22Rv1 (cell line): ENCODE results near the gene ITPK1.
A peak's percentile ranks its signal among the peaks of the same experiment; 100 is the strongest.

ENCODE experiments used
- H3K27ac ChIP-seq: fragments of 450-650 bp; 2 replicates; pipeline ENCODE4 v1.5.1; 2017
- ZFX ChIP-seq: fragments of 450-650 bp; IDR thresholded peaks from 2 replicates; pipeline ENCODE4 v1.6.1; 2017; ENCODE audit warnings: antibody characterized with exemption, borderline replicate concordance
- TF ChIP-seq, protein P1 (sequence below): fragments of 450-650 bp; IDR thresholded peaks from 2 replicates; pipeline ENCODE4 v1.5.1; 2017; ENCODE audit warnings: mild to moderate bottlenecking

Gene ITPK1

GRCh38 chr14:93036652-93037345, 78.9 kb downstream of the ITPK1 start:
- no peak overlapping the region for H3K27ac ChIP-seq
- TF ChIP-seq ZFX = no peak
- TF ChIP-seq, protein P1, sequence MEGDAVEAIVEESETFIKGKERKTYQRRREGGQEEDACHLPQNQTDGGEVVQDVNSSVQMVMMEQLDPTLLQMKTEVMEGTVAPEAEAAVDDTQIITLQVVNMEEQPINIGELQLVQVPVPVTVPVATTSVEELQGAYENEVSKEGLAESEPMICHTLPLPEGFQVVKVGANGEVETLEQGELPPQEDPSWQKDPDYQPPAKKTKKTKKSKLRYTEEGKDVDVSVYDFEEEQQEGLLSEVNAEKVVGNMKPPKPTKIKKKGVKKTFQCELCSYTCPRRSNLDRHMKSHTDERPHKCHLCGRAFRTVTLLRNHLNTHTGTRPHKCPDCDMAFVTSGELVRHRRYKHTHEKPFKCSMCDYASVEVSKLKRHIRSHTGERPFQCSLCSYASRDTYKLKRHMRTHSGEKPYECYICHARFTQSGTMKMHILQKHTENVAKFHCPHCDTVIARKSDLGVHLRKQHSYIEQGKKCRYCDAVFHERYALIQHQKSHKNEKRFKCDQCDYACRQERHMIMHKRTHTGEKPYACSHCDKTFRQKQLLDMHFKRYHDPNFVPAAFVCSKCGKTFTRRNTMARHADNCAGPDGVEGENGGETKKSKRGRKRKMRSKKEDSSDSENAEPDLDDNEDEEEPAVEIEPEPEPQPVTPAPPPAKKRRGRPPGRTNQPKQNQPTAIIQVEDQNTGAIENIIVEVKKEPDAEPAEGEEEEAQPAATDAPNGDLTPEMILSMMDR = no peak

- no peak for TF ChIP-seq ZFX
- TF ChIP-seq, protein P1 = no peak
- H3K27ac ChIP-seq = no peak overlapping the region
These were observed 79.6 kb downstream of the ITPK1 start for GRCh38 chr14:93035917-93036651.

- no peak for TF ChIP-seq ZFX
- TF ChIP-seq, protein P1 = no peak
- H3K27ac ChIP-seq = no peak overlapping the region
These were observed 80.2 kb downstream of the ITPK1 start for GRCh38 chr14:93035585-93035916.

- no peak overlapping the region for H3K27ac ChIP-seq
These were observed 81.1 kb downstream of the ITPK1 start for GRCh38 chr14:93034671-93034994.

DNA sequence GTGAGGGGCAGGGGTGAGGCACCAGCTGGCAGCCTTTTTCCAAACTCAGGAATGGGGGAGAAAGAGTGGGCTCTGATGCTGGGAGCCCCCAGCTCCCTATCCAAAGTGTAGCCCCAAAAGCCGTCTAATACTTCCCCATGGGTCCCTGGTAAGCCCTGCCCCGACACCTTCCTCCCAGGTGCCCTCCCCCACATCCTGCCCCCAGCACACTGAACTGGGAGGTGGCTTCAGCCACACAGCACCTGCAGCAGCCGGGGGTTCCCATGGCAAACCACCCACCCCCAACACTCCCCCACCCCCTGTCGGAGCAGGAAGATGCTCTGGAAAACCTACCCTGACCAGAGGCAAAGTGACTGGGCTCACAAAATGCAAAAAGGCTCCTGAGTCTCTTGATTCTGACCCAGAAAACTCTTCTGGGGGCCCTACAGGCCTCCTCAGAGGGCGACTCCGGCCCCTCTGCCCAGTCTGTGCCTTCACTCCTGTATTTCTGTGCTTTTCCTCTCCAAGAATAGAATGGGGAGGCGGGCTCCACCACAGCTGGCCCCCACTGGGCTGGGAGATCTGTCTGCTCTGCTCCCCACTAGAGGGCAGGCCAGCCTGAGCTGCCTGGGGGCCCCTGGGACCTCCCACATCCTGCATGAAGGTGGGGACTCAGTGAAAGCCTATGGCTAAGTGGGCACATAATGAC, 81.6 kb downstream of the ITPK1 start:
- TF ChIP-seq ZFX = no peak
- TF ChIP-seq, protein P1 = peak; percentile 42

More at GRCh38 chr14:93034671-93034994, 81.1 kb downstream of the ITPK1 start:
- TF ChIP-seq, protein P1 = no peak
- TF ChIP-seq ZFX = no peak

GRCh38 chr14:93033084-93033982, 82.4 kb downstream of the ITPK1 start:
- peak overlapping the region; percentile 12; the same call in 1 of the 2 replicates for H3K27ac ChIP-seq

More for the DNA sequence above, 81.6 kb downstream of the ITPK1 start:
- H3K27ac ChIP-seq = no peak overlapping the region

More at GRCh38 chr14:93033084-93033982, 82.4 kb downstream of the ITPK1 start:
- TF ChIP-seq, protein P1 = no peak
- TF ChIP-seq ZFX = no peak
